Endothelial cell of umbilical vein (primary cell): ENCODE data around the gene PKNOX2. TPM values are rescaled to one million over a fixed set of nuclear protein-coding genes. Genes with fewer than 3 reads are reported as not detected.

Source experiments
- BruUV-seq: library from RNA; stranded (reverse); fragments of 400-500 nt; replicated peaks from 2 replicates; lab custom pipeline; 2021; lab: Mats Ljungman, UMichigan
- CTCF ChIA-PET: fragments of 300-600, 350-600 bp; sonication (Branson Sonifier 250); formaldehyde crosslinking; loops from one replicate; lab custom pipeline; 2021; ENCODE audit warnings: antibody characterized with exemption, inconsistent platforms; lab: Charles Lee
- POLR2A ChIA-PET: fragments of 300-600, 350-600 bp; sonication (Branson Sonifier 250); formaldehyde crosslinking; loops from one replicate; lab custom pipeline; 2021; ENCODE audit warnings: antibody characterized with exemption, inconsistent platforms; lab: Charles Lee
- DNase-seq: peaks from one replicate; pipeline ENCODE4 v3.0.0-alpha.2; 2011; ENCODE audit warnings: low read depth, low spot score
- FAIRE-seq: peaks from 2 replicates; lab custom pipeline; 2011; peaks lifted over from hg19 to GRCh38; lab: Jason Lieb, UNC
- H2AFZ ChIP-seq: 2 replicates; pipeline ENCODE4 v1.6.0; 2012; ENCODE audit warnings: low read depth, low read length, control low read depth, inconsistent platforms
- H3K27ac ChIP-seq: 2 replicates; pipeline ENCODE4 v1.5.1; 2011; ENCODE audit warnings: low read depth, mild to moderate bottlenecking, control low read depth, low read length, moderate library complexity; ENCODE audit not compliant: insufficient read depth
- H3K27me3 ChIP-seq, 2 experiments: 2 replicates each; pipeline versions ENCODE4 v1.6.0 to v1.6.1; 2011; ENCODE audit warnings: low read length in 2 of 2, mixed read lengths in 1 of 2; ENCODE audit not compliant: control insufficient read depth in 2 of 2, insufficient read depth in 2 of 2
- H3K36me3 ChIP-seq, 2 experiments: 2 replicates in 1 of 2; 3 replicates in 1 of 2; pipeline ENCODE4 v1.5.1; 2011; ENCODE audit warnings: low read length in 2 of 2, mild to moderate bottlenecking in 1 of 2, moderate library complexity in 1 of 2; ENCODE audit not compliant: control insufficient read depth in 2 of 2, insufficient read depth in 2 of 2; ENCODE audit errors: extremely low read depth in 1 of 2
- H3K4me1 ChIP-seq: 3 replicates; pipeline ENCODE4 v1.5.1; 2011; ENCODE audit warnings: mild to moderate bottlenecking, low read length; ENCODE audit not compliant: control insufficient read depth, insufficient read depth; ENCODE audit errors: extremely low read depth
- H3K4me2 ChIP-seq: 2 replicates; pipeline ENCODE4 v1.6.1; 2011; ENCODE audit warnings: low read length, control low read depth, mixed read lengths; ENCODE audit not compliant: insufficient read depth
- H3K4me3 ChIP-seq, 3 experiments: fragments of 200-600 bp in 1 of 3; sonication (generic), shearing (Covaris generic) in 1 of 3; replicated peaks in 1 of 3; 2 replicates each; pipeline ENCODE4 v1.5.1; 2011 to 2016; ENCODE audit warnings: control low read depth in 3 of 3, low read length in 3 of 3, mild to moderate bottlenecking in 2 of 3, inconsistent platforms in 1 of 3, low read depth in 1 of 3, moderate library complexity in 1 of 3; ENCODE audit not compliant: insufficient read depth in 1 of 3
- H3K79me2 ChIP-seq: 2 replicates; pipeline ENCODE4 v1.6.0; 2012; ENCODE audit warnings: low read length, inconsistent platforms; ENCODE audit not compliant: control insufficient read depth, insufficient read depth
- H3K9ac ChIP-seq: replicated peaks from 2 replicates; pipeline ENCODE3; 2011; ENCODE audit warnings: low read length, control low read depth; ENCODE audit not compliant: insufficient read depth; ENCODE audit errors: extremely low read depth
- H3K9me1 ChIP-seq: replicated peaks from 3 replicates; pipeline ENCODE4 v1.6.0; 2011; ENCODE audit warnings: mild to moderate bottlenecking, low read length; ENCODE audit not compliant: control insufficient read depth, insufficient read depth; ENCODE audit errors: extremely low read depth
- H3K9me3 ChIP-seq: replicated peaks from 2 replicates; pipeline ENCODE4 v1.5.1; 2012; ENCODE audit warnings: low read length, inconsistent platforms; ENCODE audit not compliant: control insufficient read depth, insufficient read depth
- H4K20me1 ChIP-seq: replicated peaks from 2 replicates; pipeline ENCODE3; 2011; ENCODE audit warnings: mild to moderate bottlenecking, low read length; ENCODE audit not compliant: control insufficient read depth, insufficient read depth; ENCODE audit errors: extremely low read depth
- CTCF ChIP-seq, 2 donors: IDR thresholded peaks; 1 replicate in 1 of 2; 2 replicates in 1 of 2; pipeline ENCODE4 v1.5.1; 2011; ENCODE audit warnings: low read length in 2 of 2, mild to moderate bottlenecking in 2 of 2, moderate library complexity in 2 of 2, control low read depth in 1 of 2, inconsistent platforms in 1 of 2, low read depth in 1 of 2; ENCODE audit not compliant: insufficient read depth in 1 of 2; ENCODE audit errors: extremely low read depth in 1 of 2
- EZH2 ChIP-seq: IDR thresholded peaks from 2 replicates; pipeline ENCODE4 v1.6.1; 2012; ENCODE audit warnings: borderline replicate concordance, low read depth, mild to moderate bottlenecking, moderate library complexity, low read length, inconsistent platforms; ENCODE audit not compliant: severe bottlenecking
- FOS ChIP-seq: IDR thresholded peaks from 2 replicates; pipeline ENCODE4 v1.6.1; 2011; ENCODE audit warnings: mild to moderate bottlenecking, low read length, moderate library complexity, borderline replicate concordance; ENCODE audit not compliant: insufficient read depth
- GATA2 ChIP-seq: IDR thresholded peaks from 2 replicates; pipeline ENCODE4 v1.7.0; 2011; ENCODE audit warnings: low read depth, mild to moderate bottlenecking, moderate library complexity, mixed read lengths, low read length; ENCODE audit not compliant: insufficient read length, insufficient read depth
- JUN ChIP-seq: IDR thresholded peaks from 2 replicates; pipeline ENCODE4 v1.6.1; 2011; ENCODE audit warnings: borderline replicate concordance, low read depth; ENCODE audit not compliant: insufficient read length, insufficient read depth
- MAX ChIP-seq: IDR thresholded peaks from 2 replicates; pipeline ENCODE4 v1.6.1; 2011; ENCODE audit not compliant: insufficient read depth, insufficient read length
- MYC ChIP-seq: IDR thresholded peaks from one replicate; pipeline ENCODE4 v1.6.1; 2011; ENCODE audit warnings: mild to moderate bottlenecking, low read depth, low read length
- POLR2A ChIP-seq: IDR thresholded peaks from 2 replicates; pipeline ENCODE4 v1.6.1; 2012; ENCODE audit warnings: low read depth, mild to moderate bottlenecking, control low read depth, low read length
- POLR2AphosphoS5 ChIP-seq: IDR thresholded peaks from 2 replicates; pipeline ENCODE4 v1.6.1; 2012; ENCODE audit warnings: low read depth, mild to moderate bottlenecking, control low read depth, low read length, moderate library complexity; ENCODE audit not compliant: insufficient read depth
- dilution Hi-C: fragments of 300-500 bp; cut with MboI; formaldehyde crosslinking; loops from one replicate; pipeline ENCODE4 v1.15.0; 2019; ENCODE audit warnings: low sequenced_read_pairs; ENCODE audit not compliant: extremely low pct_ligation_motif_present
- intact Hi-C: fragments of 100-400 bp; cut with micrococcal nuclease; formaldehyde crosslinking; loops from one replicate; pipeline ENCODE4 v1.10.0; 2022
- polyA plus RNA-seq, 4 experiments: library from polyadenylated mRNA; depleted of rRNA in 3 of 4; stranded (reverse) in 3 of 4; unstranded in 1 of 4; fragments of >200 nt; gene quantifications; 2 replicates each; pipeline versions ENCODE4 v1.2.1 to v1.2.3, GENCODE V29; 2011 to 2012; ENCODE audit warnings: missing spikeins in 1 of 4
- total RNA-seq: library from RNA; stranded (reverse); gene quantifications from 2 replicates; pipeline ENCODE4 v1.2.3, GENCODE V29; 2021

PKNOX2 gene
- total and polyA plus RNA-seq, 2 donors (not counting 3 experiments of a cell fraction or from before 2014, with no cell fraction given): 0.11 to 0.91 TPM

GRCh38 chr11:125398994-125399640, 234.6 kb downstream of the PKNOX2 start:
- ChIA-PET POLR2A (no interaction called here), CTCF (interaction anchor here (1.0 to 1.4 kb wide), 2 partner anchors 35 to 308 kb away, joined by 3 read pairs; no protein-coding TSS in a partner anchor)
- FAIRE-seq (no peak), DNase-seq (no peak)
- peaks cover 4% of the 10 kb centered on the region for H3K4me1 ChIP-seq
- no peak overlapping the region for H3K4me2 ChIP-seq
- no peaks in the 10 kb centered on the region for H3K79me2 ChIP-seq
- no peak overlapping the region for H3K9ac ChIP-seq
- no peak for TF ChIP-seq EZH2
- no peak for TF ChIP-seq CTCF (IDR thresholded peaks at IDR 0.05; ENCODE audit: extremely low read depth in 1 of 2, insufficient read depth in 1 of 2, low read depth in 1 of 2, low read length in 2 of 2)
- TF ChIP-seq GATA2: no peak
- no peak for TF ChIP-seq MAX
- no peak for TF ChIP-seq POLR2A
- no peak for TF ChIP-seq FOS
- TF ChIP-seq JUN: no peak
- no peak for TF ChIP-seq MYC
- TF ChIP-seq POLR2AphosphoS5: no peak
- BruUV-seq: no TSS peak
- H3K9me1 ChIP-seq: no peaks in the 10 kb centered on the region
- no peaks in the 10 kb centered on the region for H4K20me1 ChIP-seq
- H3K36me3 ChIP-seq: no peaks in the 10 kb centered on the region
- dilution Hi-C loops (no loop called here), intact Hi-C loops (no loop called here)
- H2AFZ ChIP-seq: no peak overlapping the region
- peaks cover 4 to 7% of the 10 kb centered on the region in 2 experiments for H3K27me3 ChIP-seq
- no peak overlapping the region for H3K4me3 ChIP-seq
- H3K9me3 ChIP-seq: no peaks in the 10 kb centered on the region
- no peak overlapping the region for H3K27ac ChIP-seq
